ENCODE data around the gene IL17RD.

DNA sequence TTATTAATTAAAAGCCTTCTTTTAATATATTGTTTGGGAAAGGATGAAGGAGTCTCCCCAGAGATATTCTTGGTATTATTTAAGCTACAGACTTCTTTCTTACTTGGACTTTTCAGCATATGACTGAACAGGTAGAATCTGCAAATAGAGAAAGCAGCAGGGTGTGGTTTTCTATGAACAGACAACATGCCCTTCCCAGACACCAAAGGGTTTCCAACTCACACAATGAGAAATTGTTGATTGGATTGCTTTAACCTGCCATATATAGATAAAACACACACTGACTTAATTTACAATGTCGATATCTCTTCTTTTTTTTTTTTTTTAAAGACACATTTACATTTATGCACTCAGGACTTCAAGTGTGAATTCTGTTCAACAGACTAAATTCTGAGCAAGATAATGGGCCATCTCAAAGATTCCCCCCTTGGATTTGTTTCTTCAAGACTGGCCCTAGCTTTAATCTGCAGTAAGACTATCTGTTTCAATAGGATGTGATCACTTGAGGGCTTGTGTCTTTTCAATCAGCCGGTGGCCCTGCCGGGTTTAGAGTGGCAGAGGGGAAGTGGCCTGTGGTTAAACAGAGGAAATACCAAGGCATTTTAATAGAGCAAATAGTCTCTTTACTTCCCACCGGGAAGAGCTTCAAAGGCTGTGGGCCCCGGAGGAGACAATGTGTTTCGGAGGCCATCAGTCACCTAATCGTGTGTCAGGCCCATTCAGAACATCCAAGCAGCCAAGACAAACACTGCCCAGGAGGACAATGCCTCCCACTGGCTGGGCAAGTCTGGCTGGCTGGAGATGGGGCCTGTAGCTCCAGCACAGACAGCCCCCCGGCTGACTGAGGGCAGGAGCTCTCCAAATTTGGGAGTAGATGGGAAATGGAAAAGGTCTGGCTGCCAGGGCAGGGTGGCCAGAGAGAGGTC, 6.1 kb downstream of the IL17RD start:
- TF ChIP-seq POLR2A (IDR thresholded peaks at IDR 0.05) = no peak
- TF ChIP-seq, protein P1, sequence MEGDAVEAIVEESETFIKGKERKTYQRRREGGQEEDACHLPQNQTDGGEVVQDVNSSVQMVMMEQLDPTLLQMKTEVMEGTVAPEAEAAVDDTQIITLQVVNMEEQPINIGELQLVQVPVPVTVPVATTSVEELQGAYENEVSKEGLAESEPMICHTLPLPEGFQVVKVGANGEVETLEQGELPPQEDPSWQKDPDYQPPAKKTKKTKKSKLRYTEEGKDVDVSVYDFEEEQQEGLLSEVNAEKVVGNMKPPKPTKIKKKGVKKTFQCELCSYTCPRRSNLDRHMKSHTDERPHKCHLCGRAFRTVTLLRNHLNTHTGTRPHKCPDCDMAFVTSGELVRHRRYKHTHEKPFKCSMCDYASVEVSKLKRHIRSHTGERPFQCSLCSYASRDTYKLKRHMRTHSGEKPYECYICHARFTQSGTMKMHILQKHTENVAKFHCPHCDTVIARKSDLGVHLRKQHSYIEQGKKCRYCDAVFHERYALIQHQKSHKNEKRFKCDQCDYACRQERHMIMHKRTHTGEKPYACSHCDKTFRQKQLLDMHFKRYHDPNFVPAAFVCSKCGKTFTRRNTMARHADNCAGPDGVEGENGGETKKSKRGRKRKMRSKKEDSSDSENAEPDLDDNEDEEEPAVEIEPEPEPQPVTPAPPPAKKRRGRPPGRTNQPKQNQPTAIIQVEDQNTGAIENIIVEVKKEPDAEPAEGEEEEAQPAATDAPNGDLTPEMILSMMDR (IDR thresholded peaks at IDR 0.05) = no peak
